Left ventricle myocardium inferior (tissue), 1 donor: ENCODE results near the gene PPBP. TPM values are rescaled to one million over a fixed set of nuclear protein-coding genes. Genes with fewer than 3 reads are reported as not detected.
"Not testable (repeated sequence)": the region's sequence is repeated elsewhere in the genome, so short reads cannot be mapped to it uniquely, and the experiment has no call there.

Experiments
- DNase-seq: peaks from one replicate; pipeline ENCODE4 v3.0.0-alpha.2; 2020
- H3K27ac ChIP-seq: fragments of 200-600 bp; replicated peaks from 2 replicates; pipeline ENCODE4 v1.8.0; 2021
- H3K27me3 ChIP-seq: fragments of 200-600 bp; 2 replicates; pipeline ENCODE4 v1.8.0; 2021; ENCODE audit warnings: low read depth
- H3K36me3 ChIP-seq: fragments of 200-600 bp; 2 replicates; pipeline ENCODE4 v1.8.0; 2021
- H3K4me1 ChIP-seq: fragments of 200-600 bp; 2 replicates; pipeline ENCODE4 v1.8.0; 2021
- H3K4me3 ChIP-seq: fragments of 200-600 bp; 2 replicates; pipeline ENCODE4 v1.8.0; 2021; ENCODE audit warnings: mild to moderate bottlenecking, moderate library complexity
- H3K9me3 ChIP-seq: fragments of 200-600 bp; replicated peaks from 2 replicates; pipeline ENCODE4 v1.8.0; 2021
- intact Hi-C: fragments of 100-400 bp; cut with micrococcal nuclease; formaldehyde crosslinking; loops from one replicate; pipeline ENCODE4 v1.11.0; 2022
- total RNA-seq: library from RNA; stranded (reverse); fragmentation: NEBNext Ultra II Directional; extraction: Animal tissue kit (Norgen Biotek cat#: 25700); gene quantifications from one replicate; pipeline ENCODE4 v1.2.1, GENCODE V29; 2021
- TF ChIP-seq, protein P1 (sequence below): fragments of 200-600 bp; IDR thresholded peaks from 2 replicates; pipeline ENCODE4 v1.8.0; 2021; ENCODE audit warnings: antibody characterized with exemption, mild to moderate bottlenecking, borderline replicate concordance
- donor health status: DM: no; HTN: yes; CAD: no; lungs with severe emphysema.

The PPBP gene
- total RNA-seq, 1 donor from 2014 or later, result 1.2 TPM

DNA sequence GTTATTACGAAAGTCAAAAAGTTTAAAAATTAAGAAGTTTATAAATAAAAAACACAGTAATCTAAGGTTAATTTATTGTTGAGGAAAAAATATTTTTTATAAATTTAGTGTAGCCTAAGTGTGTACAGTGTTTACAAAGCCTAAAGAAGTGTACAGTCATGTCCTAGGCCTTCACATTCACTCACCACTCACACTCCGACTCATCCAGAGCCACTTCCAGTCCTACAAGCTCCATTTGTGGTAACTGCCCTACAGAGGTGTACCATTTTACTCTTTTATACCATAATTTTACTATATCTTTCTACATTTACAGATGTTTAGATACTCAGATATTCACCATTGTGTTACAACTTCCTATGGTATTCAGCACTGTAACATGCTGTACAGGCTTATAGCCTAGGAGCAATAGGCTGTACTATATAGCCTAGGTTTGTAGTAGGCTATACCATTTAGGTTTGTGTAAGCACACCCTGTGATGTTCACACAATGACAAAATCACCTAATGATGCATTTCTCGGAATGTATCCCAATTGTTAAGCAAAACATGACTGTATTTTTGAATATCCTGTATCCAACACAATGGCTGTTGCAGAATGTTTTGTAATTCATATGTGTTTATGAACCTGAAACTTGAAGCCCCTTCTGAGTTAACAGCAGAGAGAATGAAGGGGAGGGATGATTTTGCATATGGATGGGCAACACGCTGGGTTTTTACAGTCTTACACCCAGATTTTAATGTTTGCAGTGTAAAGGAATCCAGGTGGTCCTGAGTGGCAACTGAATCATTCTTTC lies 3.1 kb downstream of the PPBP start:
- Histone ChIP-seq H3K4me3 (no peak overlapping the region), H3K4me1 (no peaks in the 10 kb centered on the region), H3K27ac (no peak overlapping the region), H3K9me3 (no peaks in the 10 kb centered on the region), H3K36me3 (no peaks in the 10 kb centered on the region), H3K27me3 (peaks cover 20% of the 10 kb centered on the region)
- TF ChIP-seq, protein P1, sequence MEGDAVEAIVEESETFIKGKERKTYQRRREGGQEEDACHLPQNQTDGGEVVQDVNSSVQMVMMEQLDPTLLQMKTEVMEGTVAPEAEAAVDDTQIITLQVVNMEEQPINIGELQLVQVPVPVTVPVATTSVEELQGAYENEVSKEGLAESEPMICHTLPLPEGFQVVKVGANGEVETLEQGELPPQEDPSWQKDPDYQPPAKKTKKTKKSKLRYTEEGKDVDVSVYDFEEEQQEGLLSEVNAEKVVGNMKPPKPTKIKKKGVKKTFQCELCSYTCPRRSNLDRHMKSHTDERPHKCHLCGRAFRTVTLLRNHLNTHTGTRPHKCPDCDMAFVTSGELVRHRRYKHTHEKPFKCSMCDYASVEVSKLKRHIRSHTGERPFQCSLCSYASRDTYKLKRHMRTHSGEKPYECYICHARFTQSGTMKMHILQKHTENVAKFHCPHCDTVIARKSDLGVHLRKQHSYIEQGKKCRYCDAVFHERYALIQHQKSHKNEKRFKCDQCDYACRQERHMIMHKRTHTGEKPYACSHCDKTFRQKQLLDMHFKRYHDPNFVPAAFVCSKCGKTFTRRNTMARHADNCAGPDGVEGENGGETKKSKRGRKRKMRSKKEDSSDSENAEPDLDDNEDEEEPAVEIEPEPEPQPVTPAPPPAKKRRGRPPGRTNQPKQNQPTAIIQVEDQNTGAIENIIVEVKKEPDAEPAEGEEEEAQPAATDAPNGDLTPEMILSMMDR, result no peak
- DNase-seq, result no peak
- intact Hi-C loops, result no loop called here

DNA sequence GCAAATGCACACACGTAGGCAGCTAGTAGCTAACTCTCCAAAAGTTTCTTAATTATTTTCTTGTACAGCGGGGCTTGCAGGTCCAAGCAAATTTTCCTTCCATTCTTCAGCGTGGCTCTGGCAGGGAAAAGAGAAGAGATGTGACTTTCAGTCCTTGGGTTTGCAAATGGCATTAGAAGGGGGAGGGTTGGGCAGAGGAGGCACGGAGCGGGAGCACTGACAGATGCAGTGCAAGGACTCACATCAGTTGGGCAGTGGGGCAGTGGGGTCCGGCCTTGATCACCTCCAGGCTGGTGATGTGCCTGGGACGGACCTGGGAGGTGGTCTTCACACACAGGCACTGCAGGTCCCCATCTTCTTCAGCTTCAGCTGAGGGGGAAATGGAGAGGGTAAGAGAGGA lies 6.8 kb downstream of the PPBP start:
- H3K4me1 ChIP-seq, H3K36me3 ChIP-seq, H3K9me3 ChIP-seq, DNase-seq, intact Hi-C loops, H3K4me3 ChIP-seq, H3K27ac ChIP-seq: not testable (repeated sequence)
- peaks cover 20% of the 10 kb centered on the region for H3K27me3 ChIP-seq

GRCh38 chr4:73979407-73979957 lies 8.5 kb downstream of the PPBP start:
- DNase-seq, result no peak
- no peaks in the 10 kb centered on the region for H3K4me1 ChIP-seq
- TF ChIP-seq, protein P1, result no peak
- H3K4me3 ChIP-seq, result no peak overlapping the region
- peaks cover 17% of the 10 kb centered on the region for H3K9me3 ChIP-seq
- intact Hi-C loops, result no loop called here
- peaks cover 20% of the 10 kb centered on the region for H3K27me3 ChIP-seq
- H3K36me3 ChIP-seq, result no peaks in the 10 kb centered on the region
- no peak overlapping the region for H3K27ac ChIP-seq

GRCh38 chr4:73978886-73979285 lies 9.1 kb downstream of the PPBP start:
- Histone ChIP-seq H3K4me3 (no peak overlapping the region), H3K36me3 (no peaks in the 10 kb centered on the region), H3K27me3 (peaks cover 20% of the 10 kb centered on the region), H3K4me1 (no peaks in the 10 kb centered on the region), H3K27ac (no peak overlapping the region), H3K9me3 (peaks cover 22% of the 10 kb centered on the region)
- intact Hi-C loops, result no loop called here
- TF ChIP-seq, protein P1, result no peak
- DNase-seq, result no peak

GRCh38 chr4:73976716-73977115 lies 11.3 kb downstream of the PPBP start:
- H3K27ac ChIP-seq, result no peak overlapping the region
- H3K9me3 ChIP-seq, result peaks cover 44% of the 10 kb centered on the region
- TF ChIP-seq, protein P1, result no peak
- H3K27me3 ChIP-seq, result peaks cover 17% of the 10 kb centered on the region
- no peak overlapping the region for H3K4me3 ChIP-seq
- intact Hi-C loops, result no loop called here
- DNase-seq, result no peak
- H3K36me3 ChIP-seq, result no peaks in the 10 kb centered on the region
- no peaks in the 10 kb centered on the region for H3K4me1 ChIP-seq

- intact Hi-C loops, result no loop called here
- TF ChIP-seq, protein P1, result no peak
- no peak for DNase-seq
- H3K27ac ChIP-seq, result no peak overlapping the region
- H3K27me3 ChIP-seq, result peaks cover 12% of the 10 kb centered on the region
- peaks cover 49% of the 10 kb centered on the region for H3K9me3 ChIP-seq
- no peak overlapping the region for H3K4me3 ChIP-seq
- H3K36me3 ChIP-seq, result no peaks in the 10 kb centered on the region
- no peaks in the 10 kb centered on the region for H3K4me1 ChIP-seq
Observed at GRCh38 chr4:73976217-73976616, 11.8 kb downstream of the PPBP start.
